Body of pancreas (tissue), 4 donors: ENCODE results near the gene TEX101. TPM values are rescaled to one million over a fixed set of nuclear protein-coding genes. Genes with fewer than 3 reads are reported as not detected.
"Not testable (repeated sequence)": the region's sequence is repeated elsewhere in the genome, so short reads cannot be mapped to it uniquely, and the experiment has no call there.

ENCODE experiments used
- ATAC-seq: fragments of 150-250 bp; one replicate; pipeline ENCODE4 v1.9.1; 2016
- DNase-seq, 4 donors: peaks; one replicate each; pipeline ENCODE4 v3.0.0-alpha.2; 2019
- H3K27ac ChIP-seq, 4 donors: fragments of 200-600 bp; sonication (generic); 1 replicate in 3 of 4; 2 replicates in 1 of 4; pipeline versions ENCODE4 v1.5.1 to v1.6.1; 2016 to 2019; ENCODE audit warnings: mild to moderate bottlenecking in 1 of 4, mixed read lengths in 1 of 4, moderate library complexity in 1 of 4
- H3K27me3 ChIP-seq, 2 donors: fragments of 200-600 bp; sonication (generic); one replicate each; pipeline ENCODE4 v1.6.0; 2016; ENCODE audit warnings: mild to moderate bottlenecking in 1 of 2
- H3K36me3 ChIP-seq, 2 donors: fragments of 200-600 bp; sonication (generic); replicated peaks in 1 of 2; 2 replicates each; pipeline ENCODE4 v1.5.1; 2016; ENCODE audit warnings: low read depth in 2 of 2; ENCODE audit not compliant: insufficient read depth in 1 of 2
- H3K4me1 ChIP-seq: fragments of 200-600 bp; sonication (generic); one replicate; pipeline ENCODE4 v1.6.0; 2016
- H3K4me3 ChIP-seq, 2 donors: fragments of 200-600 bp; sonication (generic); 1 replicate in 1 of 2; 2 replicates in 1 of 2; pipeline ENCODE4 v1.5.1; 2016 to 2019
- H3K9me3 ChIP-seq, 3 donors: fragments of 200-600 bp; sonication (generic); 1 replicate in 2 of 3; 2 replicates in 1 of 3; pipeline ENCODE4 v1.5.1; 2016
- CTCF ChIP-seq, 7 experiments: fragments of 450-650 bp in 4 of 7; fragments of 200-600 bp in 3 of 7; sonication (generic) in 3 of 7; IDR thresholded peaks; one replicate each; pipeline ENCODE4 v1.5.1; 2016 to 2019; ENCODE audit warnings: antibody characterized with exemption in 7 of 7
- POLR2A ChIP-seq, 3 donors: fragments of 450-650 bp; IDR thresholded peaks; one replicate each; pipeline ENCODE4 v1.6.1; 2016; ENCODE audit warnings: antibody characterized with exemption in 3 of 3, mild to moderate bottlenecking in 2 of 3
- WGBS, 2 donors: methylation state at CpG; one replicate each; pipeline ENCODE4 v1.1.5; 2017; 5-methylcytosine and 5-hydroxymethylcytosine counted together
- intact Hi-C: fragments of 100-400 bp; cut with DNase I; formaldehyde crosslinking; loops from one replicate; pipeline ENCODE4 v1.15.1; 2023
- total RNA-seq, 2 donors: library from RNA; depleted of rRNA; stranded (reverse); fragments of >200 nt; gene quantifications; one replicate each; pipeline ENCODE4 v1.1.0, GENCODE V29; 2016

The TEX101 gene
- total RNA-seq, 2 donors from 2014 or later, result not detected

DNA sequence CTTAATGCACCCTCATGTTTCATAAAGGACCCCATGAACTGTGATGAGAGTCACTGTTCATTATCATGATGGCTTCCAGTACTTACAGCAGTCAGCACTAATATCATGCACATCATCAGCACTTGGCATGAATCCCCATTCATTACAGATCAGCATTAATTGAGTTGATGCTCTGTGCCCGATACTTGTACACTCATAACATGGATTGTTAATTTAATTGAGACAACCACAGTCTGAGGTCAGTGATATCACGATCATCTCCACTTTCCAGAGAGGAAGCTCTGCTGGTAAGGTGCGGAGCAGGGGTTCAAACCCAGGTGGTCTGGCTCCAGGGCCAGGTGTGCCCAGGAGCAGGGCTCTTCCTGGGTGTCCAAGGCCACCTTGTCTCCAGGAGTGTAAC is 21.2 kb upstream of the TEX101 start:
- H3K36me3 ChIP-seq, H3K27me3 ChIP-seq, intact Hi-C loops, H3K9me3 ChIP-seq, ATAC-seq, H3K27ac ChIP-seq, DNase-seq, H3K4me1 ChIP-seq, H3K4me3 ChIP-seq: not testable (repeated sequence)
- 63% methylated on average over 3 of the region's 3 CpGs; no CpG with 5 or more reads in 1 of the 2 donors for WGBS, 2 donors

GRCh38 chr19:43395561-43395960 is 19.1 kb upstream of the TEX101 start:
- Histone ChIP-seq H3K4me1 (no peaks in the 10 kb centered on the region), H3K9me3 (no peaks in the 10 kb centered on the region), H3K27me3 (no peaks in the 10 kb centered on the region), H3K4me3 (no peak overlapping the region), H3K27ac (no peak overlapping the region), H3K36me3 (no peaks in the 10 kb centered on the region)
- WGBS, 2 donors, result 49 to 52% methylated on average over 3 to 6 of the region's 6 CpGs
- ATAC-seq, result no peak
- DNase-seq, result no peak
- TF ChIP-seq CTCF (IDR thresholded peaks at IDR 0.05), result no peak
- intact Hi-C loops, result no loop called here

DNA sequence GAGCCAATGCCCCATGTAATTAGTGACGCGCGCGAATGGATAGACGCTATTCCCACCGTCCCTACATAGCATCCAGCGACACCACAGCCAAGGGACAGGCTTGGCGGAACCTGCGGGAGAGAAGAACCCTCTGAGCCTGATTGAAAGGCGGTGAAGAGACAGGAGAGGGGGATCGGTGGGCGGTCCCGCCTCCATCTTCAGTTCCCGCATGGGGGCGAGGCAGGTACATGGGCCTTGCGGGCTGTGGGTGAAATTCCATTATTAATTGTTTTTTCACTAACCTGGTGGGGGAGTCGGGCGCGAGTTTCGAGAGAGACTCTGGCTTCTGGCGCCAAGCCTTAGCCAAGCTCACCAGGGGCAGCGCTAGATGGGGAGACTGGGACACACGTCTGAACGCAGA is 8.4 kb upstream of the TEX101 start:
- Histone ChIP-seq H3K9me3 (no peaks in the 10 kb centered on the region), H3K27ac (no peak overlapping the region), H3K4me3 (no peak overlapping the region), H3K4me1 (no peaks in the 10 kb centered on the region), H3K27me3 (no peaks in the 10 kb centered on the region), H3K36me3 (no peaks in the 10 kb centered on the region)
- 42 to 67% methylated on average over 24 of the region's 24 CpGs for WGBS, 2 donors
- TF ChIP-seq POLR2A (IDR thresholded peaks at IDR 0.05), result no peak
- no peak for TF ChIP-seq CTCF (IDR thresholded peaks at IDR 0.05)
- ATAC-seq (no peak), DNase-seq (no peak)
- intact Hi-C loops, result no loop called here

DNA sequence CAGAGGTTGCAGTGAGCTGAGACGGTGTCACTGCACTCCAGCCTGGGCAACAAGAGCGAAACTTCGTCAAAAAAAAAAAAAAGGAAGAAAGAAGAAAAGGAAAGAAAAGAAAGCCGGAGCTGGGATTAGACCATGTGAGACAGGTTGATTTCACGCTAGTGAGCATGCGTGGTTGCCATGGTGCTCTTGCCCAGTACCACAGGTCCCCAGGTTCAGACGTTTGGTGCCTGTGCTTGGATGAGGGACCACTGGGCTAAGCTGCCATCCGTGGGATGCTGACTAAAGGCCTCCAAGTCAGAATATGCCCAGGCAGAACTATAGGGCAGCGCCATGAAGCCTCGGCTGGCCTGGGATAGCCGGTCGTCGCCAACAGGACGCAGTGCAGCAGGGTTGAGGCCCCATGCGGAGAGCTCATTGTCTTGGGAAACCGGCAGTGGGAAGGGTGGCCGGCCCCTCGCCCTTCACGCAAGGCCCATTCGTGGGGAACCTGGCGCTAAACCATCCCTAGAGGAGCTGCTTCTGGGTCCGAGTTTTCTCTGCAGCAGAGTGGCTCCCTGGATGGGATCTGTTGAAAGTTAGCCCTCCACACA is 7.2 kb upstream of the TEX101 start:
- H3K27ac ChIP-seq, result no peak overlapping the region
- 74 to 80% methylated on average over 15 to 22 of the region's 22 CpGs for WGBS, 2 donors
- H3K9me3 ChIP-seq, result no peaks in the 10 kb centered on the region
- TF ChIP-seq CTCF (IDR thresholded peaks at IDR 0.05) (no peak), POLR2A (IDR thresholded peaks at IDR 0.05) (no peak)
- H3K4me1 ChIP-seq, result no peaks in the 10 kb centered on the region
- DNase-seq (no peak), ATAC-seq (no peak)
- H3K27me3 ChIP-seq, result no peaks in the 10 kb centered on the region
- H3K36me3 ChIP-seq, result no peaks in the 10 kb centered on the region
- intact Hi-C loops, result no loop called here
- H3K4me3 ChIP-seq, result no peak overlapping the region

- intact Hi-C loops, result no loop called here
- no peak for TF ChIP-seq CTCF (IDR thresholded peaks at IDR 0.05)
- TF ChIP-seq POLR2A (IDR thresholded peaks at IDR 0.05), result no peak
- Histone ChIP-seq H3K4me1 (no peaks in the 10 kb centered on the region), H3K36me3 (no peaks in the 10 kb centered on the region), H3K27ac (no peak overlapping the region), H3K9me3 (no peaks in the 10 kb centered on the region), H3K27me3 (no peaks in the 10 kb centered on the region), H3K4me3 (no peak overlapping the region)
- ATAC-seq, result no peak
- 88 to 89% methylated on average over 9 to 34 of the region's 34 CpGs for WGBS, 2 donors
- DNase-seq, result no peak
Measured at GRCh38 chr19:43408043-43408442, 6.6 kb upstream of the TEX101 start.
